DMS114 treated with DMSO at 0.1 percent for 48 hours (cell line): ENCODE data around the gene TSEN34.

Experiments
- DNase-seq: peaks from one replicate; lab custom pipeline; 2025; ENCODE audit not compliant: unreplicated experiment; lab: John Stamatoyannopoulos, UW

The TSEN34 gene

GRCh38 chr19:54191011-54191810 lies at the start of gene TSEN34:
Gene TSEN34 (plus strand): TSS chr19:54191308. CDS start chr19:54191365, 57 bp downstream.
- peak; percentile 76 for DNase-seq

- DNase-seq = no peak
These were observed 49.8 kb upstream of the TSEN34 start for GRCh38 chr19:54141356-54141755.

- DNase-seq = no peak
These were observed 48.8 kb upstream of the TSEN34 start for GRCh38 chr19:54142166-54142780.

- no peak for DNase-seq
These were observed 45.5 kb upstream of the TSEN34 start for GRCh38 chr19:54145541-54146158.

GRCh38 chr19:54147676-54148075 lies 43.4 kb upstream of the TSEN34 start:
- no peak for DNase-seq

- DNase-seq = no peak
These were observed 43.0 kb upstream of the TSEN34 start for GRCh38 chr19:54148158-54148557.

- DNase-seq = no peak
These were observed 41.9 kb upstream of the TSEN34 start for GRCh38 chr19:54149021-54149812.

- no peak for DNase-seq
These were observed 39.6 kb upstream of the TSEN34 start for GRCh38 chr19:54151362-54152035.

- no peak for DNase-seq
These were observed 38.8 kb upstream of the TSEN34 start for GRCh38 chr19:54152267-54152666.

- DNase-seq = no peak
These were observed 38.1 kb upstream of the TSEN34 start for GRCh38 chr19:54152878-54153524.

GRCh38 chr19:54153731-54154326 lies 37.3 kb upstream of the TSEN34 start:
- DNase-seq = no peak

- DNase-seq = no peak
These were observed 36.3 kb upstream of the TSEN34 start for GRCh38 chr19:54154603-54155345.

- DNase-seq = no peak
These were observed 35.4 kb upstream of the TSEN34 start for GRCh38 chr19:54155694-54156093.

GRCh38 chr19:54156490-54156889 lies 34.6 kb upstream of the TSEN34 start:
- DNase-seq = no peak

- no peak for DNase-seq
These were observed 34.2 kb upstream of the TSEN34 start for GRCh38 chr19:54156953-54157352.

GRCh38 chr19:54158812-54159351 lies 32.2 kb upstream of the TSEN34 start:
- no peak for DNase-seq

GRCh38 chr19:54159352-54160181 lies 31.5 kb upstream of the TSEN34 start, which contains the start of gene LENG1:
Gene LENG1 (minus strand): TSS chr19:54159721. CDS start chr19:54159695, 26 bp downstream.
- DNase-seq = peak; percentile 100
